GM20000 (cell line): ENCODE results near the gene PRSS21.

ENCODE experiments used
- DNase-seq: peaks from one replicate; pipeline ENCODE4 v3.0.0; 2012; ENCODE audit warnings: low spot score
- CTCF ChIP-seq: IDR thresholded peaks from 2 replicates; pipeline ENCODE4 v1.5.1; 2012; ENCODE audit warnings: mild to moderate bottlenecking, control low read depth; ENCODE audit errors: extremely low read depth, missing control alignments

PRSS21 gene

GRCh38 chr16:2811703-2812471, 5.2 kb upstream of the PRSS21 start:
- no peak for DNase-seq
- no peak for TF ChIP-seq CTCF

- TF ChIP-seq CTCF = no peak
Observed at GRCh38 chr16:2813771-2814221, 3.2 kb upstream of the PRSS21 start.

DNA sequence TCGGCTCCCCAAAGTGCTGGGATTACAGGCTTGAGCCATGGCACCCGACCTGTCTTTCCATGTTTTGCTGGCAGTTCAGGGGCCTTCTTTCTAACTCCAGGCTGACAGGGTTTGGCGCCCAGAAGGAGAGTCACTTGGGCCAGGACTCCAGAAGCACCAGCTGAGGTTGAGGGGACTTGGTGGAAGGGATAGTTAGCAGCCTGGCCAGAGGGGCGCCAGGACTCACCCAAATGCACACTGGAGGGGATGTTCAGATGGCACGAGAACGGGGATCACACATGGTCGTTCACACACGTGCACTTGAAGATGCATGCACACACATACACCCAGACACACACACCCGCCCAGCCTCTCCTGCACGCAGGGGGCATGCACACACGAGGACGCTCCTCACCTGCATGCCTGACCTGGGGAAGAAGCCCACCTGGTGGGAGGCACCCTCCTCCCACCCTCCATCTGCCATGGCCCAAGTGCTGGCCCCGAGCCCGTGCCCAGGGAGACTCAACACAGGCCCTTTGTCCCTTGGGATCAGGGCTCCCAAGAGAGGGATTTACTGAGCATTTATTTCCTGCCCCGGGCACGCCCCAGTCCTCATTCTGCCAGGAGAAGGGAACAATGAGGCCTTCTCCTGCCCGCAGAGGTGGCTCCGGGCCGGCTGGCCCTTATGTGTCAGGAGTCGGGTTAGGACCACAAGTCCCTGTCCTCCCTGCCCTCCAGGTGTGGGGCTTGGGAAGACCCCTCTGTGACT, 2.3 kb upstream of the PRSS21 start:
- TF ChIP-seq CTCF = no peak
- no peak for DNase-seq

More at GRCh38 chr16:2813771-2814221, 3.2 kb upstream of the PRSS21 start:
- no peak for DNase-seq

DNA sequence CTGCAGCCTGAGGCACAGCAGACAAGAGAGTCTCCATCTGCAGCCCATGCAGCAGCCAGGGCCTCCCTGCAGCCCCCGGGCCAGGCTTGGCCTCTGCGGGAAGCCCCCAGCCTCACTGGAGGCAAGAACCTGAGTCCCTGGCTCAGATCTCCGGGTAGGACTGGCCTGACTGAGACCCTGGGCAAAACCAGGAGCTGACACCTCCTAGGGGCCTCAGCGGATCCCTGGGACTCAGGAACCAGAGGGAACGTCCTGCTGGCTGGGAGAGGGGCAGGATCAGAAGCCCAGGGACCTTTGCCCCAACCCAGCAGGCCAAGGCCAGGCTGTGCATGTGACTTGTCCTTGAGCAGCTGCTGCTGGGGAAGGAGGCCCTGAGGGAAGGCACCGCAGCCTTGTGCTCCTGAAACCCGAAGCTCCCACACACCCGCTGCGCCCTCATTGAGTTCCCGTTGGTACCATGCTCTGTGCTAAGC, 1.7 kb upstream of the PRSS21 start:
- DNase-seq = no peak
- TF ChIP-seq CTCF = no peak

DNA sequence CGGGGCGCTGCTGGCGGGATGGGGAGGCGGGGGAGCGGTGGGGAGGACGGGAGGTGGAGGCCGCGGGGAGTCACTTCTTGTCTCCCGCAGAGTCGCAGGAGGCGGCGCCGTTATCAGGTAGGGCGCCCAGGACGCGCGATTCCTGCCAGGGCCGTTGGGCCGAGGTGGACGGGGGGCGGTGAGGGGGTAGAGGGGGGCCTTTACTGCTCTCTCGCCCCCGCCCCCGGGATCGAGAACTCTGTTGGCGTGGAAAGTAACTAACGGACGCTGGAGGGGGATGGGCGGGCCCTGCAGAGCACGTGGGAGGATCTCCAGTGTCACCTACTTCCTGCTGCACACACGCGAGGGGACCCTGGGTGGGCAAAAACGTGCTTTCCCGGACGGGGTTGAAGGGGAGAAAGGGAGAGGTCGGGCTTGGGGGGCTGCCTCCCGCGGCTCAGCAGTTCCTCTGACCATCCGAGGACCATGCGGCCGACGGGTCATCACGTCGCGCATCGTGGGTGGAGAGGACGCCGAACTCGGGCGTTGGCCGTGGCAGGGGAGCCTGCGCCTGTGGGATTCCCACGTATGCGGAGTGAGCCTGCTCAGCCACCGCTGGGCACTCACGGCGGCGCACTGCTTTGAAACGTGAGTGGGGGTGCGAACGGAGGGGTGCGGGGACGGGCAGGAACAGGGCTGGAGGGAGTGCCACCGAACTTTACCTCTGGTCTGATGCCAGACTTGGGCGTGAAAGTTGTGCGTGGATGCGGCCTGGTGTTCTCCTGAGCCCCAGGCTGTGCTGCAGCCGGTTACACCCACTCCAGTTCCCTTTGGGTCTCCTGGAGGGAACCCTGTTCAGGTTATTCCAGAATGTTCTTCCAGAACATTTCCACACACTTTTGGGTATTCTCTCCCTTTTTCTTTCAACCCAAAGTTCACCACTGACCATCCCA, 569 bp downstream of the PRSS21 start:
- no peak for DNase-seq
- TF ChIP-seq CTCF = no peak

- no peak for DNase-seq
Observed at GRCh38 chr16:2818272-2818876, 1.3 kb downstream of the PRSS21 start.

More at GRCh38 chr16:2818272-2818876, 1.3 kb downstream of the PRSS21 start:
- TF ChIP-seq CTCF = no peak
